T-helper 2 cell treated with Interferon-gamma antibody and Interleukin-4, amounts not matched to agents 100 ng/mL and 5 ng/mL, for 36 hours (primary cell): ENCODE measurements around the gene ATF5. TPM values are rescaled to one million over a fixed set of nuclear protein-coding genes. Genes with fewer than 3 reads are reported as not detected.

Experiments
- intact Hi-C: fragments of 100-400 bp; cut with micrococcal nuclease; formaldehyde crosslinking; loops from one replicate; pipeline ENCODE4 v1.15.1; 2023
- total RNA-seq: library from RNA; stranded (reverse); gene quantifications from 2 replicates; pipeline ENCODE4 v1.2.3, GENCODE V29; 2022

ATF5 gene, protein sequence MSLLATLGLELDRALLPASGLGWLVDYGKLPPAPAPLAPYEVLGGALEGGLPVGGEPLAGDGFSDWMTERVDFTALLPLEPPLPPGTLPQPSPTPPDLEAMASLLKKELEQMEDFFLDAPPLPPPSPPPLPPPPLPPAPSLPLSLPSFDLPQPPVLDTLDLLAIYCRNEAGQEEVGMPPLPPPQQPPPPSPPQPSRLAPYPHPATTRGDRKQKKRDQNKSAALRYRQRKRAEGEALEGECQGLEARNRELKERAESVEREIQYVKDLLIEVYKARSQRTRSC
- total RNA-seq: 10.7 and 11.3 TPM in 2 replicates

DNA sequence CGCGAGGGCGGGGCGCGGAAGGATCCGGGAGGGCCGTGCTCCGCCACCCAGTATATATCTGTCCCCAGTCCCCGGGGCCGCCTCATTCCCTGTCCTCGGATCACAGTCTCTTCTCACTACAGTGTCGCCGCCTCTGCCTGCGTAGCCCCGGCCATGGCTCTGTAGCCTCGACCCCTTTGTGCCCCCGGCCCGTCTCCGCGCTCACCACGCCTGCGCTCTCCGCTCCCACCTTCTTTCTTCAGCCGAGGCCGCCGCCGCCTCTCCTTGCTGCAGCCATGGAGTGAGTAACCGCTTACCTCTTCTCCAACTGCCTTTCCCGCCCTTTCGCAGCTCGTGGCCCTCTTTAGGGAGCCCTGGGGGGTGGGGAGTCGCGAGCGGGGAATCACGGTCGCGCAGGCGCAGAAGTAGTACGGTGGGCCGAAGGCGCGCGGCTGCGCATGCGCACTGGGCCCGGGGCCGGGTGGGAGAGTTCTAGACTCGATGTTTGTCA lies at the start of gene ATF5, which contains the start of gene NUP62:
Gene ATF5 (plus strand): TSS at position 85 of the 490 bp plus-strand sequence. CDS start 1,646 bp downstream, outside the sequence.
Gene NUP62 (minus strand): TSS at position 384 of the 490 bp plus-strand sequence. CDS start 19,697 bp downstream, outside the sequence.
- intact Hi-C loops: loop anchor here (1.0 kb wide), 2 partner anchors 52 to 96 kb away; partner anchors contain the start of genes AKT1S1, TBC1D17 and VRK3

- intact Hi-C loops: loop anchor here (5.0 kb wide), 1 partner anchor 287 kb away; the partner anchor contains the start of gene PRR12
Measured at GRCh38 chr19:49879243-49879963, 49.6 kb upstream of the ATF5 start.

DNA sequence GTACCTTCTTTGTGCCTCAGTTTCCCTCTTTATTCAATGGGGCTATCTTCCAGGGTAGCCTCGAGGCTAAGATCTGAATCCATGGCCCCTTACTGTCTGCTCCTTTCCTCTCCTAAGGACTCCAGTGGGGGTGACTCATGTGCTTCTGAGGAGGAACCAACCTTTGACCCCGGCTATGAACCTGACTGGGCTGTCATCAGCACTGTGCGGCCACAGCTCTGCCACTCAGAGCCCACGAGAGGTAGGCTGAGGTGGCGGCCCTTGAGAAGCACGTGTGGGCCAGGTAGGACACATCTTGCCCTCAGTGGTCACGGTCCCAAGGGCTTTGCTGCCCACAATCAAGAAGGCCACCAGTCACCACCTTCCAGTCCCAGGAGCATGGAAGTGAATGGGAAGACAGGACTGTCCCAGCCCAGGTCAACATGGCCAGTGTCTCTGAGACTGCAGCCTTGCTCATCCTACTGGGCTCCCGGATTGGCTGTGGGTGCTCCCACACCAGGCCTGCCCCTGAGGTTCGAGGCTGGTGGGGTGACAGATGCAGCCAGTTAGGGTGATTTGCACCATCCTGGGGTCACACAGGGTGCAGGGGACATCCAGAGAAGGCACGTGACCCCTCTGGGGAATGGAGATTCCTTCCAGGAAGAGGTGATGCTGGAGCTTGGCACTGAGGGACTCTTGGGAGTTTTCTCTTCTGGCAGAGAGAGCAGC lies 48.7 kb upstream of the ATF5 start:
- intact Hi-C loops: no loop called here

GRCh38 chr19:49881186-49881585 lies 47.8 kb upstream of the ATF5 start:
- intact Hi-C loops: no loop called here

DNA sequence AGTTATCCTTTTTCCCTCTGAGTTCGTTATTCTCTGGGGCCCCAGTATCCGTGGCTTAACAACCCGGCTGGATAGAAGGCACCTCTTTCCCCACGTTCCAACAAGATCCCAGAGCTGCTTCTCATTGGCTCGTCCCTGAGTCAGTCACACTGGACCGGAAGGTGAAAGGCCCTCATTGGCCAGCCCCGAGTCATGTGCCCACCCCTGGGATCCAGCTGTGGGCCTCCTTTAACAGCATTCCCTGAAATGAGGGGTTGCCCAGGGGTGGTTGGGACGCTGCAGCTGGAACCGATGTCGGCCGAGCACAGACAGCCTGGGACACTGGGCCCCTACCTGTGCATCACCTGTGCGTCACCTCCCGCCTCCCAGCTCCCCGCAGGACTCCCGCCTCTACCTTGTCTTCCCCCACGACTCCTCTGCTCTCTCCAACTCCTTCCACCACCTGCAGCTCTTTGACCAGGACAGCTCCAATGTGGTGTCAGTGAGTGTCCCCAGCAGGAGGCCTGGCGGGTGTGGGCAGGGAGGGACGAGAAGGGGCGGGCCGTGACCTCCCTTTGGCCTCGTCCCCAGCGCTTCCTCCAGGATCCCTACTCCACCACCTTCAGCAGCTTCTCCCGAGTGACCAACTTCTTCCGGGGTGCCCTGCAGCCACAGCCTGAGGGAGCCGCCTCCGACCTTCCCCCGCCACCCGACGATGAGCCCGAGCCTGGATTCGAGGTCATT lies 47.2 kb upstream of the ATF5 start:
- intact Hi-C loops: no loop called here

DNA sequence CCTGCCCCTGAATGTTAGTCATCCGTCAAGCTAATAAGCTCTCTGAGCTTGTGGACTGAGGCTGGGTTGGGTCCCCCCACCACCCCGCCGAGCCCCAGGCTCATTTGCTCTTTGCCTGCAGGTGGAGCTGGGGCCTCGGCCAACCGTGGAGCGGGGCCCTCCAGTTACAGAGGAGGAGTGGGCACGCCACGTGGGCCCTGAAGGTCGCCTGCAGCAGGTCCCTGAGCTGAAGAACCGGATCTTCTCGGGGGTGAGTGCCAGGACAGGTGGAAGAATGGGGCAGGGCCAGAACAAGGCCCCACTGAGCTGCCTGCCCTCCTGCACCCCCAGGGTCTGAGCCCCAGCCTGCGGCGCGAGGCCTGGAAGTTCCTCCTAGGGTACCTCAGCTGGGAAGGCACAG lies 46.4 kb upstream of the ATF5 start:
- intact Hi-C loops: no loop called here

DNA sequence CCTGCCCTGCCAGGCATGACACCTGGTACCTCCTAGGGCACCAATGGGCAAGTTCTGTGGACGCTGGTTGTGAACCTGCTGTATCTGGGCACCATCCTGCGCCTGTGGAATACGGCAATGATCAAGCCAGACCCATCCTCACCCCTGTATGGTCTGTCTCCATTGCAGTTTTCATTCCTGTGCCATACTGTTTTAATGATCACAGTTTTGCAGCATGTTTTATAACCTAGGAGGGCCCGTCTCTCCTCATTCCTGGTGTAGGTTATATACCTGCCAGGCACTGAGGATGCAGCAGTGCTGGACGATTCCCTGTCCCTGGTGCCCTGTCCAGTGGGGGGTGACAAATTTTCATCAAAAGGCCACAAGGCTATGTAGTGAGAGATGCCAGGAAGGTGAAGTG lies 45.9 kb upstream of the ATF5 start:
- intact Hi-C loops: no loop called here

- intact Hi-C loops: no loop called here
Measured at GRCh38 chr19:49884109-49884508, 44.9 kb upstream of the ATF5 start.

- intact Hi-C loops: no loop called here
Measured at GRCh38 chr19:49884760-49885159, 44.2 kb upstream of the ATF5 start.

- intact Hi-C loops: no loop called here
Measured at GRCh38 chr19:49887037-49887664, 41.9 kb upstream of the ATF5 start.

DNA sequence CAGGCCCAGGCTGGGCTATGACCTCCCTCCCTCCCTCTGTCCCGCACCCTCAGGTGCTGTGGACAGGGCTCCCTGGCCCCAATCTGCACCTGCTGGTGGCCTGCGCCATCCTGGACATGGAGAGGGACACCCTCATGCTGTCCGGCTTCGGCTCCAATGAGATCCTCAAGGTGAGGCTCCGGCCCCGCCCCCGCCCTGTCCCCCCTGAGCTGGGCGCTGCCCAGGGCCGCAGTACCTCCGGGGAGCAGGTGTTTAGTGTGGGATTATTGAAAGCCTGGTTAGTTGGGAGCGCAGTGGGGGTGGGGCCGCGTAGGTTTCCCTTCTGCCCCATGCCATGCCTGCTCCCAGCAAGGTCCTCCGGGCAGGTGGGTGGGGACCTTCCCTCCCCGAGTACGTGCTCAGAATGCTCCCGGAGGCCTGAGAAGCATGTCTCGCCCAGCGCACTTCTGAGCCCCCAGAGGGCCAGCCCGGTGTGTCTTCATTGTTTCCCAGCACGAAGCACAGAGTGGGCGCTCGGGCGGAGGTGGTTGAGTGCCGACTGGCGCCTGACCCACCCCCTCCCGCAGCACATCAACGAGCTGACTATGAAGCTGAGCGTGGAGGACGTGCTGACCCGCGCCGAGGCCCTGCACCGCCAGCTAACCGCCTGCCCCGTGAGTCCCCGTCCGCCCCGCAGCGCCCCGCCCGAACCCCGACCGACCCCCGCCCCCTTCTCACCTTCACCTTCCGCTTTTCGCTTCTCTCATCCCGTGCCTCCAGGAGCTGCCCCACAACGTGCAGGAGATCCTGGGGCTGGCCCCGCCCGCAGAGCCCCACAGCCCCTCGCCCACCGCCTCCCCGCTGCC lies 41.1 kb upstream of the ATF5 start:
- intact Hi-C loops: no loop called here

DNA sequence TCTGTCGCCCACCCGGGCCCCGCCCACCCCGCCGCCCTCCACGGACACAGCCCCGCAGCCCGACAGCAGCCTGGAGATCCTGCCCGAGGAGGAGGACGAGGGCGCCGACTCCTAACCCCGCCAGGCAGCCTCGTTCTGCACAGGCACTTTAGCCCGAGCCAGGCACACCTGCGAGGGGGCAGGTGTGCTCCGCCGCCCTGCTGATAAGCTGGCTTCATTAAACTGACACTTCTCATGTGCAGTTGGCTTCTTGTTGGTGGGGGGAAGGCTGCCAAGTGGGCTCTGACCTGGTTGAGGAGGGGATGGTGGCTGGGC lies 40.5 kb upstream of the ATF5 start:
- intact Hi-C loops: no loop called here

GRCh38 chr19:49889038-49889686 lies 39.8 kb upstream of the ATF5 start:
- intact Hi-C loops: no loop called here

DNA sequence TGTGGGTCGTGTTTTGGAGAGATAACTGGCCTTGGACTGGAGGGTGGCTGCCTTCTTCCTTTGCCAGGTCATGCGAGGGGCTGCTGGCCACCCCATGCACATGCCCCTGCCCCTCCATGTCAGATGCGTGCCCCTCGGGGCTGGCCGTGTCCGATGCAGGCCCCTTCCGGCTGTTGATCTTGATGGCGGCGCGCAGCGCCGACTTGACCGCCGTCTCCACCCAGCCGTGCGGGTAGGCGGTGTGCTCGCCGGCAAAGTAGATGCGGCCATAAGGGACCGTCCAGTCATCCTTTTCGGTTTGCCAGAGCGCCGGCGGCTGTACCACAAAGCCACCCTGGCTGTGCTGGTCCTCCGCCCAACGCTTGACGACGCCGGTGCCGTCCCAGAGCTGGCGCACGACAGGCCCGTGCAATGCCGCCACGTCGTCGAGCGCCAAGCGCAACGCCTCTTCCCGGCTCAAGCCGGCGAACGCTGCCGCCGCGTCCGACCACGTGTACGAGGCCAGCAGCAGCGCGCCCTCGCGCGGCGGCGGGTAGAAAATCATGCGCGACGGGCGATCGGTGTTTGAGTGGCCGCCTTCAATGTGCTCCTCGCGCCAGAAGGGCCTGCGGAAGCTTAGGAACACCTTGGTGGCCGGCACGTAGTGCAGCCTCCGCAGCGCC lies 39.2 kb upstream of the ATF5 start:
- intact Hi-C loops: loop anchor here (1.0 kb wide), 1 partner anchor 13 kb away; the partner anchor contains the start of genes AKT1S1 and TBC1D17

GRCh38 chr19:49890349-49891311 lies 38.4 kb upstream of the ATF5 start:
- intact Hi-C loops: loop anchor here (1.0 kb wide), 1 partner anchor 13 kb away; the partner anchor contains the start of genes AKT1S1 and TBC1D17

- intact Hi-C loops: no loop called here
Measured at GRCh38 chr19:49891393-49891792, 37.6 kb upstream of the ATF5 start.

GRCh38 chr19:49892716-49893115 lies 36.3 kb upstream of the ATF5 start:
- intact Hi-C loops: no loop called here
